ENCODE data around the gene CACHD1. TPM values are rescaled to one million over a fixed set of nuclear protein-coding genes. Genes with fewer than 3 reads are reported as not detected.
A peak's percentile ranks its signal among the peaks of the same experiment; 100 is the strongest.

CACHD1 gene
- total and polyA plus RNA-seq, 4 donors = 4.7 to 49.6 (median 12.5) TPM

DNA sequence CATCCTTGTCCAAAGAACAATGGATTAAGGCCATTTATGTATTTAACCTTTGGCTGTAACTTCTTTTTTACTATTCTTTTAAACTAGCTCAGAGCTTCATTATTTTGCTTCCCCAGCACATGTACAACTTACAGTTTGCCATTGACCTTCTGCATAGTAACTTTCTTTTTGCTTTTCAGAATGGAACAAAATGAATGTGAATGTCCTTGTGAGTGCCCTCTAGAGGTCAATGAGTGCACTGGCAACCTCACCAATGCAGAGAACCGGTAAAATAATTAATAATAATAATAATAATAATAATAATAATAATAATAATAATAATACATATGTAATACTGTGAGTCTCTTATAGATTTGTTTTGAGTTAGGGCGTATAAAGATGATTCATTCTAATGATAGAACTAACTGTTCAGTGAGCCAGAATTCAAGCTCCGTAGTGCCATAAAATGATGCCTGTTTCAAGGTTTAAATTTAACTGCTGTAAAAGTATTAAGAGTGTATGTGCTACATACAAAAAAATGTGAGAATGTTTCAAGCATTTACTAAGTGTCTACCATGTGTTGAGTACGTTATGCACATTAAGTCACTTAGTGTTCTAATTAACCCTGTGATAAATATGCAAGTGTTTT, 205.9 kb downstream of the CACHD1 start:
- DNase-seq (peak in 2 of 3 donors; percentile 48 to 59), ATAC-seq (ENCODE audit: insufficient read depth, low FRiP score) (no peak)
- 71 to 72% methylated on average over 4 of the region's 4 CpGs for WGBS, 2 donors
- Histone ChIP-seq H3K4me3 (no peak overlapping the region), H3K27ac (ENCODE audit: low read depth in 1 of 2, low read length in 1 of 2) (no peak overlapping the region), H3K4me1 (ENCODE audit: control insufficient read depth in 5 of 5, insufficient read depth in 5 of 5, low read length in 5 of 5) (peaks cover 0 to 25% (median 2%) of the 10 kb centered on the region in 5 donors), H3K9ac (ENCODE audit: insufficient read depth in 1 of 2, low read length in 2 of 2) (no peak overlapping the region), H3K27me3 (ENCODE audit: control insufficient read depth in 3 of 3, insufficient read depth in 3 of 3, low read length in 2 of 3) (no peaks in the 10 kb centered on the region), H3K9me3 (ENCODE audit: control insufficient read depth in 4 of 4, insufficient read depth in 3 of 4, low read length in 3 of 4) (no peaks in the 10 kb centered on the region), H3K36me3 (ENCODE audit: control insufficient read depth in 4 of 4, insufficient read depth in 4 of 4, low read length in 4 of 4) (peaks cover 0 to 36% (median 3%) of the 10 kb centered on the region in 4 donors)
- TF ChIP-seq, protein P1, sequence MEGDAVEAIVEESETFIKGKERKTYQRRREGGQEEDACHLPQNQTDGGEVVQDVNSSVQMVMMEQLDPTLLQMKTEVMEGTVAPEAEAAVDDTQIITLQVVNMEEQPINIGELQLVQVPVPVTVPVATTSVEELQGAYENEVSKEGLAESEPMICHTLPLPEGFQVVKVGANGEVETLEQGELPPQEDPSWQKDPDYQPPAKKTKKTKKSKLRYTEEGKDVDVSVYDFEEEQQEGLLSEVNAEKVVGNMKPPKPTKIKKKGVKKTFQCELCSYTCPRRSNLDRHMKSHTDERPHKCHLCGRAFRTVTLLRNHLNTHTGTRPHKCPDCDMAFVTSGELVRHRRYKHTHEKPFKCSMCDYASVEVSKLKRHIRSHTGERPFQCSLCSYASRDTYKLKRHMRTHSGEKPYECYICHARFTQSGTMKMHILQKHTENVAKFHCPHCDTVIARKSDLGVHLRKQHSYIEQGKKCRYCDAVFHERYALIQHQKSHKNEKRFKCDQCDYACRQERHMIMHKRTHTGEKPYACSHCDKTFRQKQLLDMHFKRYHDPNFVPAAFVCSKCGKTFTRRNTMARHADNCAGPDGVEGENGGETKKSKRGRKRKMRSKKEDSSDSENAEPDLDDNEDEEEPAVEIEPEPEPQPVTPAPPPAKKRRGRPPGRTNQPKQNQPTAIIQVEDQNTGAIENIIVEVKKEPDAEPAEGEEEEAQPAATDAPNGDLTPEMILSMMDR (IDR thresholded peaks at IDR 0.05; ENCODE audit: control extremely low read depth, extremely low read depth) = peak; percentile 23

DNA sequence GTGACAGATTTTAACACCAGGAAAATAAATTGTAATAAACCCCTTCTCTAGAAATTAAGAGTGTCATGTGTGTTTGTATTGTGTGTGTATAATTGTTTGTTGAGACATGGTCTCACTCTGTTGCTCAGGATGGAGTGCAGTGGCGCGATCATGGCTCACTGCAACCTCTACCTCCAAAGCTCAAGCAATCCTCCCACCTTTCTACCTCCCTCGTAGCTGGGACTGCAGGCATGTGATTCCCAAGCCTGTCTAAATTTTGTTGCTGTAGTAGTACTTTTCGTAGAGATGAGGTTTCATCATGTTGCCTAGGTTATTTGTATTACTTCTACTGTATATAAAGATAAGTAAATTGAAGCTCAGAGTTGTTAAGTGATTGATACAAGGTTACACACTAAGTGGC, 206.5 kb downstream of the CACHD1 start:
- WGBS, 2 donors = 91 to 96% methylated on average over 4 of the region's 4 CpGs
- H3K36me3 ChIP-seq (ENCODE audit: control insufficient read depth in 4 of 4, insufficient read depth in 4 of 4, low read length in 4 of 4) = peaks cover 0 to 36% (median 3%) of the 10 kb centered on the region in 4 donors
- H3K27ac ChIP-seq (ENCODE audit: low read depth in 1 of 2, low read length in 1 of 2) = no peak overlapping the region
- ATAC-seq (ENCODE audit: insufficient read depth, low FRiP score) (no peak), DNase-seq (no peak)
- H3K4me3 ChIP-seq = no peak overlapping the region
- TF ChIP-seq, protein P1 (IDR thresholded peaks at IDR 0.05; ENCODE audit: control extremely low read depth, extremely low read depth) = no peak
- no peak overlapping the region for H3K9ac ChIP-seq (ENCODE audit: insufficient read depth in 1 of 2, low read length in 2 of 2)
- H3K27me3 ChIP-seq (ENCODE audit: control insufficient read depth in 3 of 3, insufficient read depth in 3 of 3, low read length in 2 of 3) = no peaks in the 10 kb centered on the region
- H3K4me1 ChIP-seq (ENCODE audit: control insufficient read depth in 5 of 5, insufficient read depth in 5 of 5, low read length in 5 of 5) = peaks cover 0 to 25% (median 2%) of the 10 kb centered on the region in 5 donors
- no peaks in the 10 kb centered on the region for H3K9me3 ChIP-seq (ENCODE audit: control insufficient read depth in 4 of 4, insufficient read depth in 3 of 4, low read length in 3 of 4)

DNA sequence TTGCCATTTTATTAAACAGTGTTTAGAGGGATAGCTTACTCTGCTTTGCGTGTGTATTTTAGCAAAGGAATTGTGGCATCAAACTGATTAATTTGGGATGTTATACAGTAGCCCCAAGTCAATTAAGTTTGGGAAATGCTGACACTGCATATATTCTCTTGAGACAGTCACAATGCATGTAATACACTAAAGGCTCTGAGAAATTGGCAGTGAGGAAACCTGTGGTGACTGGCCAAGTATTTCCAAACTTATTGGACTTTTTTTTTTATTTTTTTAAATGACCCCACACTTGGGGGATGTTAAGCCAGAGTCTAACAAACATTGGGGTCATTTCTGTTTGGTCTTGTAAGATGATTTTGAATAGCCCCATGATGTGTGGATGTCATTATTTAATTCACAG, 207.6 kb downstream of the CACHD1 start:
- Histone ChIP-seq H3K4me3 (no peak overlapping the region), H3K27ac (ENCODE audit: low read depth in 1 of 2, low read length in 1 of 2) (no peak overlapping the region), H3K36me3 (ENCODE audit: control insufficient read depth in 4 of 4, insufficient read depth in 4 of 4, low read length in 4 of 4) (peaks cover 4 to 30% (median 10%) of the 10 kb centered on the region in 4 donors), H3K4me1 (ENCODE audit: control insufficient read depth in 5 of 5, insufficient read depth in 5 of 5, low read length in 5 of 5) (peaks cover 0 to 25% (median 2%) of the 10 kb centered on the region in 5 donors), H3K9ac (ENCODE audit: insufficient read depth in 1 of 2, low read length in 2 of 2) (no peak overlapping the region), H3K27me3 (ENCODE audit: control insufficient read depth in 3 of 3, insufficient read depth in 3 of 3, low read length in 2 of 3) (no peaks in the 10 kb centered on the region), H3K9me3 (ENCODE audit: control insufficient read depth in 4 of 4, insufficient read depth in 3 of 4, low read length in 3 of 4) (no peaks in the 10 kb centered on the region)
- no peak for ATAC-seq (ENCODE audit: insufficient read depth, low FRiP score)
- WGBS, 2 donors = 89 to 90% methylated on average over 1 of the region's 1 CpG
- TF ChIP-seq, protein P1 (IDR thresholded peaks at IDR 0.05; ENCODE audit: control extremely low read depth, extremely low read depth) = no peak
- peak; percentile 20 to 91 (median 80) for DNase-seq

Data from lung (tissue), 12 donors.